Measurements from ENCODE around the gene NRXN2. TPM values are rescaled to one million over a fixed set of nuclear protein-coding genes. Genes with fewer than 3 reads are reported as not detected.

The NRXN2 gene
- total RNA-seq, 1 donor from 2014 or later, result 0.14 TPM

GRCh38 chr11:64686466-64687170 is 36.4 kb downstream of the NRXN2 start:
- no peak overlapping the region for H3K27ac ChIP-seq (ENCODE audit: low read depth, low read length)
- H3K9me3 ChIP-seq (ENCODE audit: insufficient read depth, low read depth, low read length), result no peaks in the 10 kb centered on the region
- no peaks in the 10 kb centered on the region for H3K79me2 ChIP-seq (ENCODE audit: insufficient read depth, low read length)
- peaks cover 3% of the 10 kb centered on the region for H3K9me3 Mint-ChIP-seq (ENCODE audit: unreplicated experiment)
- DNase-seq (ENCODE audit: low read depth), result peak; percentile 8
- no peaks in the 10 kb centered on the region for H3K36me3 ChIP-seq (ENCODE audit: insufficient read depth, low read length)
- H3K4me2 ChIP-seq (ENCODE audit: low read length), result no peak overlapping the region
- H3K4me1 Mint-ChIP-seq (ENCODE audit: low read depth, unreplicated experiment), result no peaks in the 10 kb centered on the region
- H3K4me3 ChIP-seq (ENCODE audit: insufficient read depth, low read depth, low read length), result no peak overlapping the region
- H4K20me1 ChIP-seq (ENCODE audit: insufficient read depth, low read length), result no peaks in the 10 kb centered on the region
- no peak for FAIRE-seq
- H3K27me3 Mint-ChIP-seq (ENCODE audit: low read depth, unreplicated experiment), result peaks cover 62% of the 10 kb centered on the region
- no peak for TF ChIP-seq EZH2 (IDR thresholded peaks at IDR 0.05; ENCODE audit: insufficient read depth, low read length)
- no peak for TF ChIP-seq CTCF (IDR thresholded peaks at IDR 0.05; ENCODE audit: insufficient read depth, low read depth, low read length)
- peaks cover 22% of the 10 kb centered on the region for H3K27me3 ChIP-seq (ENCODE audit: insufficient read depth, low read length)
- H3K4me3 Mint-ChIP-seq (ENCODE audit: unreplicated experiment), result no peak overlapping the region
- H3K9ac ChIP-seq (ENCODE audit: low read length), result no peak overlapping the region
- no peak overlapping the region for H2AFZ ChIP-seq (ENCODE audit: low read depth, low read length)
- H3K36me3 Mint-ChIP-seq (ENCODE audit: low read depth, unreplicated experiment), result peaks cover 7% of the 10 kb centered on the region
- H3K27ac Mint-ChIP-seq (ENCODE audit: unreplicated experiment), result no peak overlapping the region
- H3K4me1 ChIP-seq (ENCODE audit: insufficient read depth, low read length), result peaks cover 3% of the 10 kb centered on the region

DNA sequence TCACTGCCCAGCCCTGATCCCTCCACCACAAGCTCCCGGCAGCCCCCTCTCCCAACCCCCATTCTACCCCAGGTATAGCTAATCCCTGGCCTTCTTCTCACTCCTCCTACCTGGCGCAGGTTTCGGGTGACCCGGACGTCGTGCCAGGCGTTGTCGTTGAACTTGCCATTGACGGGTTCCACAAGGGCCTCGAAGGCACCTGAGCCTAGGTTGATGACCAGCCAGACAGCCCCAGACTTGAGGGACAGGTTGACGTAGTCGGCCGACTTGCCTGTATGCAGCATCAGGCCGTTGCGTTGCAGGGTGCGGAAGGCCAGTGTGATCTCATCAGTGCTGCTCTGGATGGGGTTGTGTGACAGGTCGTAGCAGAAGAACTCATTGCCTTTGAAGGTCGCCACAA is 37.5 kb downstream of the NRXN2 start:
- Histone ChIP-seq H3K4me3 (ENCODE audit: insufficient read depth, low read depth, low read length) (no peak overlapping the region), H3K36me3 (ENCODE audit: insufficient read depth, low read length) (no peaks in the 10 kb centered on the region), H3K27me3 (ENCODE audit: insufficient read depth, low read length) (peaks cover 24% of the 10 kb centered on the region), H2AFZ (ENCODE audit: low read depth, low read length) (no peak overlapping the region), H3K27ac (ENCODE audit: low read depth, low read length) (no peak overlapping the region), H4K20me1 (ENCODE audit: insufficient read depth, low read length) (no peaks in the 10 kb centered on the region), H3K4me1 (ENCODE audit: insufficient read depth, low read length) (peaks cover 3% of the 10 kb centered on the region), H3K9me3 (ENCODE audit: insufficient read depth, low read depth, low read length) (no peaks in the 10 kb centered on the region), H3K79me2 (ENCODE audit: insufficient read depth, low read length) (no peaks in the 10 kb centered on the region), H3K9ac (ENCODE audit: low read length) (no peak overlapping the region), H3K4me2 (ENCODE audit: low read length) (no peak overlapping the region)
- Mint-ChIP-seq H3K36me3 (ENCODE audit: low read depth, unreplicated experiment) (peaks cover 5% of the 10 kb centered on the region), H3K27ac (ENCODE audit: unreplicated experiment) (no peak overlapping the region), H3K9me3 (ENCODE audit: unreplicated experiment) (peaks cover 3% of the 10 kb centered on the region), H3K4me1 (ENCODE audit: low read depth, unreplicated experiment) (no peaks in the 10 kb centered on the region), H3K4me3 (ENCODE audit: unreplicated experiment) (no peak overlapping the region), H3K27me3 (ENCODE audit: low read depth, unreplicated experiment) (peaks cover 60% of the 10 kb centered on the region)
- DNase-seq (ENCODE audit: low read depth) (no peak), FAIRE-seq (no peak)
- TF ChIP-seq CTCF (IDR thresholded peaks at IDR 0.05; ENCODE audit: insufficient read depth, low read depth, low read length) (no peak), EZH2 (IDR thresholded peaks at IDR 0.05; ENCODE audit: insufficient read depth, low read length) (no peak)

GRCh38 chr11:64684357-64684756 is 38.6 kb downstream of the NRXN2 start:
- H3K9ac ChIP-seq (ENCODE audit: low read length), result no peak overlapping the region
- TF ChIP-seq CTCF (IDR thresholded peaks at IDR 0.05; ENCODE audit: insufficient read depth, low read depth, low read length) (no peak), EZH2 (IDR thresholded peaks at IDR 0.05; ENCODE audit: insufficient read depth, low read length) (no peak)
- FAIRE-seq, result no peak
- H3K4me1 Mint-ChIP-seq (ENCODE audit: low read depth, unreplicated experiment), result no peaks in the 10 kb centered on the region
- peaks cover 30% of the 10 kb centered on the region for H3K27me3 ChIP-seq (ENCODE audit: insufficient read depth, low read length)
- H3K79me2 ChIP-seq (ENCODE audit: insufficient read depth, low read length), result no peaks in the 10 kb centered on the region
- no peaks in the 10 kb centered on the region for H3K9me3 ChIP-seq (ENCODE audit: insufficient read depth, low read depth, low read length)
- H3K27me3 Mint-ChIP-seq (ENCODE audit: low read depth, unreplicated experiment), result peaks cover 65% of the 10 kb centered on the region
- no peak for DNase-seq (ENCODE audit: low read depth)
- no peak overlapping the region for H3K4me3 ChIP-seq (ENCODE audit: insufficient read depth, low read depth, low read length)
- H3K9me3 Mint-ChIP-seq (ENCODE audit: unreplicated experiment), result peaks cover 3% of the 10 kb centered on the region
- H3K4me2 ChIP-seq (ENCODE audit: low read length), result no peak overlapping the region
- no peaks in the 10 kb centered on the region for H4K20me1 ChIP-seq (ENCODE audit: insufficient read depth, low read length)
- no peak overlapping the region for H3K4me3 Mint-ChIP-seq (ENCODE audit: unreplicated experiment)
- peaks cover 5% of the 10 kb centered on the region for H3K36me3 Mint-ChIP-seq (ENCODE audit: low read depth, unreplicated experiment)
- H3K4me1 ChIP-seq (ENCODE audit: insufficient read depth, low read length), result peaks cover 3% of the 10 kb centered on the region
- H3K27ac Mint-ChIP-seq (ENCODE audit: unreplicated experiment), result no peak overlapping the region
- H3K36me3 ChIP-seq (ENCODE audit: insufficient read depth, low read length), result no peaks in the 10 kb centered on the region
- no peak overlapping the region for H3K27ac ChIP-seq (ENCODE audit: low read depth, low read length)
- H2AFZ ChIP-seq (ENCODE audit: low read depth, low read length), result no peak overlapping the region

Measured in astrocyte (in vitro differentiated cells and primary cell).